Brain microvascular endothelial cell (primary cell): ENCODE data around the gene CRYBB1.
A peak's percentile ranks its signal among the peaks of the same experiment; 100 is the strongest.

Experiments used
- DNase-seq: peaks from one replicate; pipeline ENCODE4 v3.0.0-alpha.2; 2020
- H3K27ac ChIP-seq: fragments of 250-450 bp; sonication (Bioruptor Pico); 2 replicates; pipeline ENCODE4 v1.5.1; 2020; ENCODE audit warnings: mild to moderate bottlenecking, moderate library complexity
- H3K27me3 ChIP-seq: fragments of 250-450 bp; sonication (Bioruptor Pico); replicated peaks from 2 replicates; pipeline ENCODE4 v1.5.1; 2020; ENCODE audit warnings: mild to moderate bottlenecking
- H3K36me3 ChIP-seq: fragments of 250-450 bp; sonication (Bioruptor Pico); replicated peaks from 2 replicates; pipeline ENCODE4 v1.5.1; 2020; ENCODE audit warnings: mild to moderate bottlenecking
- H3K4me3 ChIP-seq: 2 replicates; pipeline ENCODE4 v1.5.1; 2011; ENCODE audit warnings: low read depth, mild to moderate bottlenecking, control low read depth, low read length, moderate library complexity
- in situ Hi-C: cut with HindIII; loops from 2 replicates; pipeline ENCODE4 v1.10.0; 2017; ENCODE audit warnings: low sequenced_read_pairs, low pct_ligation_motif_present
- TF ChIP-seq, protein P1 (sequence below): IDR thresholded peaks from 2 replicates; pipeline ENCODE4 v1.5.1; 2011; ENCODE audit warnings: low read depth, mild to moderate bottlenecking, moderate library complexity, low read length, control low read depth, inconsistent platforms; ENCODE audit errors: missing control alignments

The CRYBB1 gene

DNA sequence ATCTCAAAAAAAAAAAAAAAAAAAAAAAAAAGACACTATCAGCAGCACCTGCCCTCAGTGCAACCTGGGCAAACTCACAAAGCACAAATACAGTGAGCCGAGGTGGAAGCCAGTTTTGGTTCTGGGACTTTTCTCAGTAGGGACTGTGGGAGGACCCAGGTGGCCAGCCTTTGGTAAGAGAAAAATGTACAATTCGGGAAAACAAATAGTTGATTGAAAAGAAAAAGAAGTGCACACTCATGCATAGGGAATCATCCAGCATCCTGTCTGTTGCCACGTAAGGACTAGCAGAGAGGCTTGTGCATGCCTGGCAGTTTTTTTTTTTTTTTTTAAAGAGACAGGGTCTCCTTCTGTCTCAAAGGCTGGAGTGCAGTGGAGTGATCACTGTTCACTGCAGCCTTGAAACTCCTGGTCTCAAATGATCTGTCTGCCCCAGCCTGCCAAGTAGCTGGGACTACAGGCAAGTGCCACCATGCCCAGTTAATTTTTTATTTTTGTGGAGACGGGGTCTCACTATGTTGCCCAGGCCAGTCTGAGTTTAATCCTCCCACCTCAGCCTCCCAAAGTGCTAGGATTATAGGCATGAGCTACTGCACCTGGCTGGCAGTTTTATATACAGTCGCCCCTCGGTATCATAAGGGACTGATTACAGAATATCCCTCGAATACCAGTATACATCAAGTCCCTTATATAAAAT is 64.6 kb downstream of the CRYBB1 start:
- DNase-seq = peak; percentile 80
- Histone ChIP-seq H3K4me3 (no peak overlapping the region), H3K27ac (peak overlapping the region; percentile 93)

DNA sequence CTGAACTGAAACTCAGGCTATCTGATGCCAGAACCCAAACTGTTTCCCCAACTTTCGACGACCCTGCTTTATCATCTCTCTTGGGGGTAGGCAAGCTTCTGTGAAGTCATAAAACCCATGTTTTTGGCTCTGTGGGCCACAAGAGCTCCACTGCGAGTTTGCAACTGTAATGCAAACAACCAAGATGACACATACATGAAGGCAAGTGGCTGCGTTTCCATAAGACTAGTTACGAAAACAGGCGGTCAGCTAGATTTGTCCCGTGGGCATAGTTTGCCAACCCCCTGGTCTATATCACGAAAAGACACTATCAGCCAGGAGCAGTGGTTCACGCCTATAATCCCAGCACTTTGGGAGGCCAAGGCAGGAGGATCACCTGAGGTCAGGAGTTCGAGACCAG is 65.4 kb downstream of the CRYBB1 start:
- DNase-seq = peak; percentile 62
- no peak overlapping the region for H3K4me3 ChIP-seq
- H3K27ac ChIP-seq = peak overlapping the region; percentile 93
- TF ChIP-seq, protein P1, sequence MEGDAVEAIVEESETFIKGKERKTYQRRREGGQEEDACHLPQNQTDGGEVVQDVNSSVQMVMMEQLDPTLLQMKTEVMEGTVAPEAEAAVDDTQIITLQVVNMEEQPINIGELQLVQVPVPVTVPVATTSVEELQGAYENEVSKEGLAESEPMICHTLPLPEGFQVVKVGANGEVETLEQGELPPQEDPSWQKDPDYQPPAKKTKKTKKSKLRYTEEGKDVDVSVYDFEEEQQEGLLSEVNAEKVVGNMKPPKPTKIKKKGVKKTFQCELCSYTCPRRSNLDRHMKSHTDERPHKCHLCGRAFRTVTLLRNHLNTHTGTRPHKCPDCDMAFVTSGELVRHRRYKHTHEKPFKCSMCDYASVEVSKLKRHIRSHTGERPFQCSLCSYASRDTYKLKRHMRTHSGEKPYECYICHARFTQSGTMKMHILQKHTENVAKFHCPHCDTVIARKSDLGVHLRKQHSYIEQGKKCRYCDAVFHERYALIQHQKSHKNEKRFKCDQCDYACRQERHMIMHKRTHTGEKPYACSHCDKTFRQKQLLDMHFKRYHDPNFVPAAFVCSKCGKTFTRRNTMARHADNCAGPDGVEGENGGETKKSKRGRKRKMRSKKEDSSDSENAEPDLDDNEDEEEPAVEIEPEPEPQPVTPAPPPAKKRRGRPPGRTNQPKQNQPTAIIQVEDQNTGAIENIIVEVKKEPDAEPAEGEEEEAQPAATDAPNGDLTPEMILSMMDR = no peak
- H3K27me3 ChIP-seq = no peaks in the 10 kb centered on the region
- H3K36me3 ChIP-seq = peaks cover under 1% of the 10 kb centered on the region
- in situ Hi-C loops = no loop called here

More for the DNA sequence above, 64.6 kb downstream of the CRYBB1 start:
- Histone ChIP-seq H3K27me3 (no peaks in the 10 kb centered on the region), H3K36me3 (no peaks in the 10 kb centered on the region)
- in situ Hi-C loops = no loop called here
- TF ChIP-seq, protein P1 = no peak

DNA sequence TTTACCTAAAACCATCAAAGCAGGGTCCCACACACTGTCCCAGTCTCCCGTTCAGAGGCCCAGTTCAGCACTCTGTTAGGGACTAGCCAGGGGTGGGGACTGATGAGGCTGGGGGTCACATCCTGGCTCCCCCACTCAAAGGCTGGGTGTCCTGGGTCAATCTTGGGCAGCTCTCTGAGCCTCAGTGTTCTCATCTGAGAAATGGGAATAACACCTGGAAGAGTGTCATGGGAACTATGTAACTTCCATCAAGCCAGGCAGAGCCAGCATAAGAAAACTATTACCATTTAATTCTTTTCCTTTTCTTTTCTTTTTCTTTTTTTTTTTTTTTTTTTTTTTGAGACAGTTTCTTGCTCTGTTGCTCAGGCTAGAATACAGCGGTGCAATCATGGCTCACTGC is 66.3 kb downstream of the CRYBB1 start:
- in situ Hi-C loops = no loop called here
- H3K36me3 ChIP-seq = peaks cover 3% of the 10 kb centered on the region
- DNase-seq = no peak
- no peaks in the 10 kb centered on the region for H3K27me3 ChIP-seq
- H3K4me3 ChIP-seq = no peak overlapping the region
- TF ChIP-seq, protein P1 = no peak
- H3K27ac ChIP-seq = peak overlapping the region; percentile 73

DNA sequence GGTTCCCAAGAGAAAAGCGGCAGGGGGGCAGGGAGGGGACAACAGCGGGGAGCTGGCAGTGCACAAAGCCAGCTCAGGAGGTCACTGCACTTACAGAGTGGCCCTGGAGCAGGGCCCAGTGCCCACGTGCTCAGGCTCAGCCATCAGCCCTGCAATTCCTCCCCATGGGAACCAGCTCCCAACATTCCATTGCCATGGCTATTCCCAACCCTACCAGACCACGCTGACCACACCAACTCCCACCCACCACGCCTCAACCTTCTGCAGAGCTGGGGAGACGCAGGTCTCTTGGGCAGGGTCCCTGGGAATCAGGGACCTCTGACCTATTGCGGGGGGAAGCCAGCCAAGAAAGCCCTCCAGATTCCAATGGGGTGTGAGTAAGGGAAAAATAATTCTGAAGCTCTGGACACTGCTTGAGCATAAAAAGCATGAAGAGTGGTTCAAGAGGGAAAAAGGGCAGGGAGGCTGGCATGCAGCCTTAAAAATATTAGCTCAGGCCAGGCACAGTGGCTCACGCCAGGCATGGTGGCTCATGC is 67.3 kb downstream of the CRYBB1 start:
- TF ChIP-seq, protein P1 = no peak
- Histone ChIP-seq H3K36me3 (peaks cover 3% of the 10 kb centered on the region), H3K4me3 (no peak overlapping the region), H3K27me3 (no peaks in the 10 kb centered on the region), H3K27ac (peak overlapping the region; percentile 73)
- in situ Hi-C loops = no loop called here
- peak; percentile 87 for DNase-seq

DNA sequence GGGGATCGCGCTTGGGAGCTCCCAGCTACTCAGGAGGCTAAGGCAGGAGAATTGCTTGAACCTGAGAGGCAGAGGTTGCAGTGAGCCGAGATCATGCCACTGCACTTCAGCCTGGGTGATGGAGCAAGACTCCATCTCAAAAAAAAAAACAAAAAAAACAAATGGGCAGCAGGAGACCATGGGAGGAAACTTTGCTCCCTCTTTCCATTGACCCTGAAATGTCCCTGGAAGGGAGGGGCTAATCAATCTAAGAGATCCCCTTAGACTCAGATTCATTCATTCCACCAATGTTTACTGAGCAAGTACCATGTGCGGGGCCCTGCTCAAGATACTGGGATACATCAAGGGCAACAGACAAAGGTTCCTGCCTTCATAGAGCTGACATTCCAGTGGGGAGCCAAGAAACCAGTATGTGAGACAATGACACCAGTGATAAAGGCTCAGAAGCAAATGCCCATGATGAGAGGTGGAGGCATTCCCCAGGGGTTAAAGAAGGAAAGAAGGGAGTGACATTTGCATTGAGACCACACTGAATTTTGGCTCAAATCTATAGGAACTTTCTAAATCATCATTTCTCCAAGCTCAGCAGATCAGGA is 67.8 kb downstream of the CRYBB1 start:
- TF ChIP-seq, protein P1 = no peak
- in situ Hi-C loops = no loop called here
- Histone ChIP-seq H3K36me3 (peaks cover 3% of the 10 kb centered on the region), H3K27me3 (no peaks in the 10 kb centered on the region), H3K27ac (peak overlapping the region; percentile 73), H3K4me3 (no peak overlapping the region)
- peak; percentile 15 for DNase-seq
